MM.1S (cell line): Measurements from ENCODE around the gene MTMR8.
"Not testable (repeated sequence)": the region's sequence is repeated elsewhere in the genome, so short reads cannot be mapped to it uniquely, and the experiment has no call there.

Experiments
- DNase-seq: peaks from one replicate; pipeline ENCODE4 v3.0.0-alpha.2; 2015
- H2AFZ ChIP-seq: fragments of 300-600 bp; sonication (generic); 2 replicates; pipeline ENCODE4 v1.6.0; 2016; ENCODE audit warnings: antibody characterized with exemption, low read length
- H3F3A ChIP-seq: fragments of 300-600 bp; sonication (generic); 2 replicates; pipeline ENCODE4 v1.6.1; 2016; ENCODE audit warnings: mild to moderate bottlenecking, antibody characterized with exemption, low read length, moderate library complexity, mixed read lengths; ENCODE audit not compliant: insufficient read depth
- H3K27ac ChIP-seq: fragments of 300-600 bp; sonication (generic); 2 replicates; pipeline ENCODE4 v1.5.1; 2016; ENCODE audit warnings: mild to moderate bottlenecking, low read length
- H3K27me3 ChIP-seq: fragments of 300-600 bp; sonication (generic); replicated peaks from 2 replicates; pipeline ENCODE4 v1.6.0; 2016; ENCODE audit warnings: low read length; ENCODE audit not compliant: insufficient read depth
- H3K36me3 ChIP-seq: fragments of 300-600 bp; sonication (generic); replicated peaks from 2 replicates; pipeline ENCODE4 v1.6.1; 2016; ENCODE audit warnings: mild to moderate bottlenecking, low read length, mixed read lengths; ENCODE audit not compliant: insufficient read depth
- H3K4me1 ChIP-seq: fragments of 300-600 bp; sonication (generic); 2 replicates; pipeline ENCODE4 v1.6.1; 2016; ENCODE audit warnings: low read length, mixed read lengths
- H3K4me2 ChIP-seq: fragments of 300-600 bp; sonication (generic); 2 replicates; pipeline ENCODE4 v1.6.0; 2016; ENCODE audit warnings: low read depth, low read length
- H3K4me3 ChIP-seq: fragments of 300-600 bp; sonication (generic); 2 replicates; pipeline ENCODE4 v1.5.1; 2016; ENCODE audit warnings: low read length, mixed read lengths
- H3K79me2 ChIP-seq: fragments of 300-600 bp; sonication (generic); 2 replicates; pipeline ENCODE4 v1.6.1; 2016; ENCODE audit warnings: mixed run types, low read length, mixed read lengths
- H3K9ac ChIP-seq: fragments of 300-600 bp; sonication (generic); 2 replicates; pipeline ENCODE4 v1.6.1; 2016; ENCODE audit warnings: low read length, mixed read lengths
- H3K9me2 ChIP-seq: fragments of 300-600 bp; sonication (generic); replicated peaks from 2 replicates; pipeline ENCODE4 v1.6.1; 2016; ENCODE audit warnings: mild to moderate bottlenecking, low read length, mixed read lengths; ENCODE audit not compliant: insufficient read depth
- H3K9me3 ChIP-seq: fragments of 300-600 bp; sonication (generic); replicated peaks from 2 replicates; pipeline ENCODE4 v1.6.1; 2016; ENCODE audit warnings: mild to moderate bottlenecking, low read length, mixed read lengths; ENCODE audit not compliant: insufficient read depth
- H4K20me1 ChIP-seq: fragments of 300-600 bp; sonication (generic); 2 replicates; pipeline ENCODE4 v1.6.1; 2016; ENCODE audit warnings: mild to moderate bottlenecking, low read length, moderate library complexity, mixed read lengths; ENCODE audit not compliant: insufficient read depth
- EZH2 ChIP-seq: fragments of 300-600 bp; sonication (generic); optimal IDR thresholded peaks from 2 replicates; pipeline ENCODE3; 2017; ENCODE audit warnings: low read depth, mild to moderate bottlenecking, antibody characterized with exemption, low read length, mixed read lengths
- EZH2phosphoT487 ChIP-seq: fragments of 300-600 bp; sonication (generic); IDR thresholded peaks from 2 replicates; pipeline ENCODE4 v1.6.1; 2018; ENCODE audit warnings: antibody characterized with exemption, low read length
- TF ChIP-seq, protein P1 (sequence below): fragments of 300-600 bp; sonication (generic); IDR thresholded peaks from 2 replicates; pipeline ENCODE4 v1.5.1; 2016; ENCODE audit warnings: antibody characterized with exemption, low read length, mixed read lengths

Gene MTMR8

DNA sequence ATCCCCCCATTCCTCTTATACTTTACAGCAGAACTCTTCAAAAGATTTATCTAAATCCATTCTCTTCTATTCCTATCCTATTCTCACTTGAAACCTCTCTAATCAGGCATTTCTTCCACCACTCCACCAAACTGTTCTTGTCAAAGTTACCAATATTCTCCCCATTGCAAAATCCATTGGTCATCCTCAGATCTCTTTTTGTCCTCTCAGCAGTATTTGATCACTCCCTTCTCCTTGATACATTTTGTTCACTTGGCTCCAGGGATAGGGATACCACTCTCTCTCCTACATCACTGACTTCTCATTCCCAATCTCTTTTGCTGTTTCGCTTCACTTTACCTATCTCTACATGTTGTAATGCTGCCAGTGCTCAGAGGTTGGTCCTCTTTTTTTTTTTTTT is 2.8 kb upstream of the MTMR8 start:
- no peak overlapping the region for H3K9ac ChIP-seq
- no peaks in the 10 kb centered on the region for H3K36me3 ChIP-seq
- TF ChIP-seq, protein P1, sequence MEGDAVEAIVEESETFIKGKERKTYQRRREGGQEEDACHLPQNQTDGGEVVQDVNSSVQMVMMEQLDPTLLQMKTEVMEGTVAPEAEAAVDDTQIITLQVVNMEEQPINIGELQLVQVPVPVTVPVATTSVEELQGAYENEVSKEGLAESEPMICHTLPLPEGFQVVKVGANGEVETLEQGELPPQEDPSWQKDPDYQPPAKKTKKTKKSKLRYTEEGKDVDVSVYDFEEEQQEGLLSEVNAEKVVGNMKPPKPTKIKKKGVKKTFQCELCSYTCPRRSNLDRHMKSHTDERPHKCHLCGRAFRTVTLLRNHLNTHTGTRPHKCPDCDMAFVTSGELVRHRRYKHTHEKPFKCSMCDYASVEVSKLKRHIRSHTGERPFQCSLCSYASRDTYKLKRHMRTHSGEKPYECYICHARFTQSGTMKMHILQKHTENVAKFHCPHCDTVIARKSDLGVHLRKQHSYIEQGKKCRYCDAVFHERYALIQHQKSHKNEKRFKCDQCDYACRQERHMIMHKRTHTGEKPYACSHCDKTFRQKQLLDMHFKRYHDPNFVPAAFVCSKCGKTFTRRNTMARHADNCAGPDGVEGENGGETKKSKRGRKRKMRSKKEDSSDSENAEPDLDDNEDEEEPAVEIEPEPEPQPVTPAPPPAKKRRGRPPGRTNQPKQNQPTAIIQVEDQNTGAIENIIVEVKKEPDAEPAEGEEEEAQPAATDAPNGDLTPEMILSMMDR = no peak
- no peak for TF ChIP-seq EZH2
- TF ChIP-seq EZH2phosphoT487 = no peak
- no peak for DNase-seq
- no peak overlapping the region for H3K27ac ChIP-seq
- H4K20me1 ChIP-seq = no peaks in the 10 kb centered on the region
- H3K27me3 ChIP-seq = no peaks in the 10 kb centered on the region
- H3K4me2 ChIP-seq = no peak overlapping the region
- no peaks in the 10 kb centered on the region for H3F3A ChIP-seq
- no peaks in the 10 kb centered on the region for H3K79me2 ChIP-seq
- H3K9me2 ChIP-seq = no peaks in the 10 kb centered on the region
- H2AFZ ChIP-seq = no peak overlapping the region
- no peaks in the 10 kb centered on the region for H3K9me3 ChIP-seq
- no peak overlapping the region for H3K4me3 ChIP-seq
- H3K4me1 ChIP-seq = no peaks in the 10 kb centered on the region

DNA sequence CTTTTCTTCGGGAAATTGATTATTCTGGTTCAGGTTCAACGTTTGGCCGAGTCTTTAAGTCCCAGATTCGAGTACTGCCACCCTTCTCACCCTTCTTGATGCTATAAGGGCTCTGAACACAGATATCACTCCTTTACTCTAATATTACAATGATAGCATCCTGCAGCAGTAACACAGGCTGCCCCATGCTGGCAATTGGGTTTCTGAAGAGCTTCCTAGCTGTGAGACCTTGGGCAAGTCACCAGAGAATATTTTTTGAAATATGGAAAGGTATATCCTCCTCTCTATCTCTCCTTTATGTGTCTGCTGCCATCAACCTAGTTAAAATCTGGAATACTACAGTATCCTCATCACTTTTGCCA is 297 bp upstream of the MTMR8 start:
- no peaks in the 10 kb centered on the region for H3K36me3 ChIP-seq
- H4K20me1 ChIP-seq = no peaks in the 10 kb centered on the region
- H3K27me3 ChIP-seq = no peaks in the 10 kb centered on the region
- H3K9me3 ChIP-seq = no peaks in the 10 kb centered on the region
- H3F3A ChIP-seq = no peaks in the 10 kb centered on the region
- no peak for DNase-seq
- H3K9ac ChIP-seq = peak overlapping the region; percentile 4; the same call in 1 of the 2 replicates
- H3K4me2 ChIP-seq = peak overlapping the region; percentile 47
- no peak overlapping the region for H3K27ac ChIP-seq
- H2AFZ ChIP-seq = peak overlapping the region; percentile 61
- no peaks in the 10 kb centered on the region for H3K79me2 ChIP-seq
- TF ChIP-seq EZH2phosphoT487 (no peak), EZH2 (no peak)
- TF ChIP-seq, protein P1 = no peak
- H3K9me2 ChIP-seq = no peaks in the 10 kb centered on the region
- no peaks in the 10 kb centered on the region for H3K4me1 ChIP-seq
- H3K4me3 ChIP-seq = peak overlapping the region; percentile 68

DNA sequence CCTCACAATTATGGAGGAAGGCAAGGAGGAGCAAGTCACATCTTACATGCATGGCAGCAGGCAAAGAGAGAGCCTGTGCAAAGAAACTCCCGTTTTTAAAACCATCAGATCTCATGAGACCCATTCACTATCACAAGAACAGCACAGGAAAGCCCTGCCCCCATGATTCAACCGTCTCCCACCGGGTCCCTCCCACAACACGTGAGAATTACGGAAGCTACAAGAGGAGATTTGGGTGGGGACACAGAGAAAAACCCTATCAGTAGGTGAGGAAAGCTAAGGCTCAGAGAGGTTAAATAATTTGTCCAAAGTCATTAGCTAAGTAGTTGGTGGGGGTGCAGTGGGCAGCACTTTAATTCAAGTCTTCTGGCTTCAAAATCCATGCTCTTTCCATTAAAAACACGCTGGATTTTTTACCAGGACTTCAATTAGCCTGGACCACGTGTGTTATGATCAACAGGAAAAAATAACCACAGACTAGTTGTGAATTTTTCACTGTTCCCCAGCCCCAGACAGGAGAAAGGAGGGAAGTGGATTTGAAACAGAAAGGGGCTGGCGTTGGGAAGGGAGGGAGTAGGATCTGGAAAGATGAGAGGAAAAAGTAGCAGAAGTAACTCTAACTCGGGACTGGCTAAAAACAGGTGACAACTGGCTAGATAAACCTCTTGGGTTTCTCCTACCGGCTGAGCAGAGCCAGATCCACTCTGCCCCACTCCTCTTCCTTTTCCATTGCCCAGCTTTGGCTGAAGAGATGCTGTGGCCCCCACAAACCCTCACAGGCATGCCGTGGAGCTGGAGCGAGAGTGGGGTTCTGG is 986 bp downstream of the MTMR8 start:
- H3K4me1 ChIP-seq = no peaks in the 10 kb centered on the region
- H3K27me3 ChIP-seq = no peaks in the 10 kb centered on the region
- H3K9me3 ChIP-seq = no peaks in the 10 kb centered on the region
- no peak for DNase-seq
- no peaks in the 10 kb centered on the region for H3K79me2 ChIP-seq
- no peak for TF ChIP-seq EZH2phosphoT487
- H4K20me1 ChIP-seq = no peaks in the 10 kb centered on the region
- H2AFZ ChIP-seq = peak overlapping the region; percentile 61
- H3K27ac ChIP-seq = no peak overlapping the region
- no peaks in the 10 kb centered on the region for H3F3A ChIP-seq
- H3K36me3 ChIP-seq = no peaks in the 10 kb centered on the region
- peak overlapping the region; percentile 35; the same call in 1 of the 2 replicates for H3K9ac ChIP-seq
- H3K4me2 ChIP-seq = peak overlapping the region; percentile 47; the same call in 1 of the 2 replicates
- H3K9me2 ChIP-seq = no peaks in the 10 kb centered on the region
- H3K4me3 ChIP-seq = peak overlapping the region; percentile 68

DNA sequence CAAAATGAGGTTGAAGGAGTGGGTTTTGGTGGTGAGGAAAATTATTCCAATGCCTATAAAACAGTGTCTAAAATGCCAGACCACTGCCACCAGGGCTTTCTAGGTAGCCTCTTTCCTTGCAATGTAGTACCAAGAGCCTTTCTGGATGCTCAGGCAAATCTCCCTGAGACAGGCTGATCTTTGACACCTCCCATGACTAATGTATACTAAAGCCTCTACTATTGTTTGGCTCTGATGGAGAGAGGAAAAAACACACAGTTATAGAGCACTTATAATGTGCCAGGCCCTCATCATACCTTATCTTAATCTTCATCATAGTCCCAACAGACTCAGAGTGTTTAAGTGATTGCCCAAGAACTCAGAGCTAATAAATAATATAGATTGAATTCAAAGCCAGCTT is 5.8 kb downstream of the MTMR8 start:
- Histone ChIP-seq H3F3A (no peaks in the 10 kb centered on the region), H3K27ac (no peak overlapping the region), H3K9ac (no peak overlapping the region), H3K36me3 (no peaks in the 10 kb centered on the region), H3K4me2 (no peak overlapping the region), H3K79me2 (no peaks in the 10 kb centered on the region), H3K27me3 (no peaks in the 10 kb centered on the region), H3K9me2 (no peaks in the 10 kb centered on the region), H3K4me3 (no peak overlapping the region), H2AFZ (no peak overlapping the region), H4K20me1 (no peaks in the 10 kb centered on the region), H3K4me1 (no peaks in the 10 kb centered on the region), H3K9me3 (no peaks in the 10 kb centered on the region)
- no peak for DNase-seq
- TF ChIP-seq EZH2phosphoT487 (no peak), EZH2 (no peak)
- TF ChIP-seq, protein P1 = no peak

DNA sequence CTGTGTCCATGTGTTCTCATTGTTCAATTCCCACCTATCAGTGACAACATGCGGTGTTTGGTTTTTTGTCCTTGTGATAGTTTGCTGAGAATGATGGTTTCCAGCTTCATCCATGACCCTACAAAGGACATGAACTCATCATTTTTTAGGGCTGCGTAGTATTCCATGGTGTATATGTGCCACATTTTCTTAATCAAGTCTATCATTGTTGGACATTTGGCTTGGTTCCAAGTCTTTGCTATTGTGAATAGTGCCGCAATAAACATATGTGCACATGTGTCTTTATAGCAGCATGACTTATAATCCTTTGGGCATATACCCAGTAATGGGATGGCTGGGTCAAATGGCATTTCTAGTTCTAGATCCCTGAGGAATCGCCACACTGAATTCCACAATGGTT is 14.5 kb downstream of the MTMR8 start:
- H2AFZ ChIP-seq, H3K27ac ChIP-seq, H3K27me3 ChIP-seq, H3K9ac ChIP-seq, H3K4me3 ChIP-seq, H3K79me2 ChIP-seq, H3K9me2 ChIP-seq, H3F3A ChIP-seq, H3K4me1 ChIP-seq, H3K36me3 ChIP-seq, DNase-seq, H3K4me2 ChIP-seq, H4K20me1 ChIP-seq, H3K9me3 ChIP-seq: not testable (repeated sequence)
